Measurements from ENCODE around the gene HOXD11.

Gene HOXD11

DNA sequence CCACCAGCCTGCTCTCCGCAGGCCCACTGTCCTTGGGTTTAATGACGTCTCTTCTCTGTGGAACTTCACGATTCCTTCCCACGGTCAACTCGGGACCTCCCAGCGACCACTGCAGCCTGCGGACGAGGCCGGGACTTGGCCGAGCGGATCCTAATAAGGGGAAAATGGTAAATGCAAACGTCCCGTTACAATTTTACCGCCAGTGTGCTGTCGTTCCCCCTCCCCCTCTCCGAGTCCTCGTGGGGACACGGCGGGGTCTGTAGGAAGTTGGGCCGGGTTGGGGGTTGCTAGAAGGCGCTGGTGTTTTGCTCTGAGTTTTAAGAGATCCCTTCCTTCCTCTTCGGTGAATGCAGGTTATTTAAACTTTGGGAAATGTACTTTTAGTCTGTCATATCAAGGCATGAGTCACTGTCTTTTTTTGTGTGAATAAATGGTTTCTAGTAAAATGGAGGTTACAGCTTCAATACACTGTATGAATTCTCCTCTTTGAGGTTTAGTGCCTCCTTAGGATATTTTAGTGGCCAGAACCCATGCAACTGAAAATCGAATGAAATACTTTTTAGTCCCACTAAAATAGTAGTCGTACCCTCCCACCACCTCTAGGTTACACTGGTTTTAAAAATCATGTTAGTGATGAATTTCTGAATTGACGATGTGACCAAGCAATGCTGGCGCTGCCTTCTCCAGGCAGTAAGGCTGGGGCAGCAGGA is 2.3 kb downstream of the HOXD11 start:
- DNase-seq: no peak

DNA sequence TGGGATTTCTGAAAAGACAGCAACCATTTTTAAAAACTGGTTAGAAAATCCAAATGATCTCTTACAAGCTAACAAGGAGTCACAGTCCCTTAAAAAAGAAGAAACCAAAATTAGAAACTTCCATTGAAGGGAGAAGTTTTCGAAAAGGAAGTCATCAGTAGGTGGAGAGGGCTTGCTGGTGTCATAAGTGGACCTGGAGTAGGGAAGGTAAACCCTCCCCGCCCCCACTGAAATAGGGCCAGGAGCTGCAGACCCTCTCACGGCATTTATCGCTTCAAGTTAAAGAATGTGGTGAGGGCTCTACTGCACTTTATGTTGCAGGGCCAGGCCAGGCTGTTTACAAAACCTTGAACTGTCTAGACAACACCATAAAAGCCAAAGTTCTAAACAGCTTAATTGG is 2.9 kb downstream of the HOXD11 start:
- DNase-seq: no peak

DNA sequence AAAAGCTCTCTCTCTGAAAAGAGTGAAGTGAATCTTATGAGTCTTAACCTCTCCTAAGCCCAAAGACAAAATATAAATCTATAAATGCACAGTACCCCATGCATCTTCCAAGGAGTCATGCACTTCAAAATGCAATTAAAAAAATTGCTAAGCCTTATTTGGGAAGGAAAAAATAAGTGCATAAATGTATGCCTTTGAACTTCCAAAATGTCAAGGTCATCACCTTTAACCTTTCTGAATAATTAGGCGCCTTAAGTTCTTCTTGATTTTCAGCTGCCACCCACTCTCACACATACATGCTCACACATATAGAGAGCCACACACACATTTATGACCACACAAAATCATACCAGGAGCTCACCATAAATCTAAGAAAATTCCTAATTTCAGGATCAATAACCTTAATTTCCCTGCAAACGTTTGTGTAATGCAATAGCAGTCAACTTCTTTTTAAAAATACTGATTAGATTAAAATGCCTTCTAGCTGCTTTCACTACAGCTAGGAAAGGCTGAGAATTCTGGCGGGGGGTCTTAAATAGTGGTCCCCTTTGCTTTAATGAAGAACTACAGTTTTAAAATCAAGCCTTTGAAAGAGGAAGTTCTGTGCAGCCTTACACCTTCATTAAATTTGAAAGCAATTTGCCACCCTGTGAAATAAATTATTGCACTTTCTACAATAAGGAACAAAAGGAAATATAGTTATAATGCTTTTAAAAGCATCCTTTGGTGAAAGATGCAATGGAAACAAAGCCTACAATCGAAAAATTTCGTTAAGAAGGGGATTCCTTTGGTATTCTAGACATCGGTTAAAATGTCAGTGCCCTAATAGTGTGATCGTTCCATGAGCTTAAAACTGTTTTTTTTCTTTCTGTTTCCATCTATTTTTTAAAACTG is 3.6 kb downstream of the HOXD11 start:
- no peak for DNase-seq

DNA sequence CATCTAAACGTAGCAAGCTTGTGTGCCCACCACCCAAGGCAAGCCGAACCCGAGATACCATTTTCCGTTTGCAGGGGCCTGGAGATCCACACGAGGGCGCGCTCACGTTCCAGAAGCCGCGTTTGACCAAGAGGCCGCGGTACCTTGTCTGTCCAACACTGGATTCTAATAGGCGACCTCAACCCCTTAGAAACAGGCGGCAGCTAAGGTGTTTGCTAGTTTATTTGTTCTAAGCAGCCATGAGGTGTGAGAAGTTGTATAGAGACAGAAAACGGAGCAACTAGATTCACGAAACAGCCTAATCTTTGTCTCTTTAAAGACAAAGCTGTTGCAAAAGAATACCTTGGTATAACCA is 4.2 kb downstream of the HOXD11 start:
- no peak for DNase-seq

DNA sequence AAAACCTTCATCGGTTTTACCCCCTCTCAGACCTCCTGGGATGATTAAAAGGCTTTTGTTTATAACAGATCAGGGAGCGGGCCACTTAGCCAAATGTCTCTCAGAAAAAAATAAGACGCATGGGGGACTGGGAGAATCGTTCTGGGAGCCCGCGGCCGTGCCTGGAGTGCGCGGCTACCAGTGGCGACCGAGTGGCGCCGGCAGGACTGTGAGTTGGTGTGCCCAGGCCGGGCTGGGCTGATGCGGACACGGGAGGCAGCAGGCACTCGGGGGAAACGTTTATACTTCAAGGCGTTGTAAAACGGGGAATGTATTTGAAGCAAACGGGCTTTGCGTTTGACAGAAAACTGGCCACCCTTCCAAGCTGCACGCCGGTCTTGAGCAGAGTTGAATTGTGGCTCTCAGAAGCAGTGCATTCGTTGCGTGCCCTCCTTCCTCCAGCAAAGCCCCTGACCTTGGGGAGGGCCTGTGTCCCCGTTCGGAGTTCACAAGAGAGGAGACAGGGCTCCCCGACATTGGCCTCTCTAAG is 4.8 kb downstream of the HOXD11 start:
- DNase-seq: no peak

DNA sequence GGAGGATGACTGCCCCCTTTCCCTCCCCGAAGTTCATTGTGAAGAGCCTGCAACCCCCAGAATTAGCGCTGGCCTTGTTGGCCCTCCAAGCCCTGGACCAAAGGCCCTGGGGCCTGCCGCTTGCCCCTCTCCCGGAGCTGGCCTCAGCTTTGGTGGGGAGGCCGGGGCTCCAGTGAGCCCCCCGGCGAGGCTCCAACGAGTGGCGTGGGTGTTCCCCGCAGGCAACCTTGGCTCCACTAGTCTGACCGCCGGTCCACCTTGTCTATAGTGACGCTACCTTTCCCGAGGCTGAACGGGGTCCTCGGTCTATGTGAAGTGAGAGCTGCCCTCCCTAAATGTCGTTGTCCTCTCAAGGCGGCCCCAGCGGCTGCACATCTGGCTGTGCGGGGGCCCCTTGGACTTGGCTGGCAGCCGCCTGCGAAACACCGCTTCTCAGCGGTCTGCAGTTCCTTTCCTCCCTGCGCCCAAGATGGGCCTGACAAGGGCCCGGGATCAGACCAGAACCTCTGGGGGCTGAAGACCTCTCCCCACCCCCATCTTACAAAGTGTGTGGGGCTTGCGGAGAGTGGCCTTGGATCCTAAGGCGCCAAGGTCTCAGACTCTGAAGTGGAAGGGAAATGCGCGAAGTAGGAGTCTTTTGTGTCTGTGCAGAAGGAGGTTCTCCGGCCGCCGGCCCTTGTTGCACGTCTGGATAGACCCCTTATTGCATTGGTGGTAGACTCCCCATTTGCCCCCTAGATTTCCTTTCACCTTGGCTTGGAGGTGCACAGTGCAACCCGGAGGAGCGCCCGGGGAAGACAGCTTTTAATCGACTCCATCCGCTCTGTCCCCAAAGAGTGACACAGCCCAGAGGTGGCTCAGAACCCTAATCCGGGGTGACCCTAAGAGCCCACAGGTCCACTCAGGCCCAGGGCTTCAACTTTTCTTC is 5.6 kb downstream of the HOXD11 start:
- DNase-seq: no peak

DNA sequence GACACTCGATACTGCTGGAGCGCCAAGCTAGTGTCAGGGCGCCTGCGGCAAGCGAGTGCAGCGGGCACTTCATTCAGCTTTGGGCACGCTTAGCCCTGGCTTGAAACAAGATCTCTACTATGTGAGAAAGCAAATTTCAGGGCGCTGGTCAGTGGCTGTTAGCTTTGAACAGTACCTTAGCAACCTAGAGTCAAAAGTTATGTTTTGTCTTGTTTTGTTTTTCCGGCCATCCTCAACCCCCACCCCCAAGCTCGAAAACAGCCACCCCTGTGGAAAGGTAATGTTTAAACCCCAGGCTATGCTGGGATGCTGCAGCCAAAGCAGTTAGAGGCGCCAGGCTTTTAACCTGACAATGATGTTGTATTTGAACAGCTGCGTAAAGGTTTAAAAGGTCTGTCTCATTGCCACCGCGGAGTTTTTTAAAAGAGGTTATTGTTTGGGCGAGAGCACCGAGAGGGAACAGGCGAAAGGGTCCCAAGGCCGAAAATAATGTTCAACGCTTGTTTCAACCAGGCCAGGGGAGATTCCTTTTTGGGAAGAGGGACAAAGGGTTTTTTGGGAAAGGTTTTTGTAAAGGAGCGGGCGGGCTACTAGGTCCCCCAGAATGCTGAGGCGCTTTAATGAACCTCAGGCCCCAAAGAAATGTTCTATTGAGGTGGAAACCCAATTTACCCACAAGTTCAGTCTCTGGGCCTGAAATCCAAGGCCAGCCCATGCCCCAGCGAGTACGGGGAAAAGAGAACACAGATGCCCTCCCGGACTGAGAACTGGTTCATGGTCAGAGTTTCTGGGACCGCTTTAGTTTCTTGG is 7.2 kb downstream of the HOXD11 start:
- DNase-seq: no peak

DNA sequence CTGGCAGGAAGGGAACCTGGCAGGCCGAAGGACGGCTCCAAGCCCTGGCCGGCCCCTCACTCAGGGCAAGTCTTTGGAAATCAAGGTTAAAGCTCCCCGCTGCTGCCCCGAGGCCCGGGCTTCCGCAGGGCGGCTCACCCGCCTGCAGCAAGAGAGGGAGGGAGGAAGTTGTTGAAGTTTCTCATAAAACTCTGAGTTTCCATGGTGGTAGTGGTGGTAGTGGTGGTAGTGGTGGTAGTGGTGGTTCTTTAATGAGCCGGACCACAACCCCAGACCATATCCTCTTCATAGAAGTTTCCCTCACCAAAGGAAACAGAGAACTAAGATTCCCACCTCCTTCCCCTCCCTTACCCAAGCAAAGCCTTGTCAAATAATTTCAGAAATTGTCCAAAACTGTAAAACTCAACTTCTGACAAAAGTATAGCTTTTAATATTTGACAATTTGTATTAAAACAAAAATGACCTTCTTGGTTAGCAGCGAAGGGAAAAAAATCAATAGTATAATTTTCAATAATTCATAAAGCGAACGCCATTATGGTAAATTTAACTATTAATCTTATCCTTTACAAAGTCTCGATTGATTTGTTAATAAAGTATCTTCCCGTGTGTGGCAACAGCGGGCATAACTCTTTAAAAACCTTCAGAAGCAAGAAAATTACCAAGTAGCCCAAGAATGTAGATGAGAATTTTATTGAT is 8.0 kb downstream of the HOXD11 start:
- DNase-seq: no peak

DNA sequence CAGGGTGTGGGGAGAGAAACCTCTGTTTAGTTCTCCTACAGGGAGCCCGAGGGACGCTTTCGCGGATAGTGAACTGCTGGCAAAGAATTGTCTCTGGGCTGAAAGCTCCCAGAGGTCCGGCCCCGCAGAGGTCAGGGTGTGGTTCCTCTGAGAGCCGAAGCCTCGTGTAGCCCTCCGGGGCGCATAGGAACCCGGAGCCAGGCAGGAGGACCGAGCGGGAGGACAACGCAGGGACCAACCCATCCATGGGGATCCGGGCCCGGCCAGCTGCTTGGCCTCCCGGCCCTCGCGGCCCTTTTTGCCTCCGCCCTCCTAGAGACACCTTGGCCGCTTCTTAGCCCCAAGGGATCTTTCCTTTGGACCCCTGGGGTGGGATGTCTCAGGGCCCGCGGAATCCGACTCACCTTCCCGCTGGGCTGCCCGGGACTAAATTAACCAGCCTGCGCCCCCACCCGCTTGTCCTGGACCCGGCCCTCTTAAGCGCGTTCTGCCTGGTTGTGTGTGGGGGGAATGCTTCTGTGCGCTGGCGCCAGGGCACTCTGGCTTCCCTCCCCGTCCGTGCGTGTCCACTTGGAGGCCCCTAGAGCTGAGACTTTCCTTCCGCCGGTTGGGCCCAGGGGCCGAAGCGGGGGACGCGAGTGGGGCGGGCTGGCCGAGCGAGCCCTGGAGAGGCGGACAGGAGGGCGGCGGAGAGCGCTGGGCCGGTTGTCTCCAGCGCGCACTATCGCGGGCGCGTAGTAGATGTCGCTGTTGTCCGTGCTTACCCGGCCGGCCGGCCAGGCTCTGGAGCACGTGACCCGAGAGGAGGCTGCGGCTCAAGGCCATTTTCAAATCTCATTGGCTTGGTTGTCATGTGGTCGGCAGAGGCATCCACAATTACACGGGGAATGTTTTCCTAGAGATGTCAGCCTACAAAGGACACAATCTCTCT is 9.1 kb downstream of the HOXD11 start, which contains the start of gene HOXD10:
Gene HOXD10, plus strand, starts transcription at position 896 of the 931 bp plus-strand sequence. CDS start 56 bp downstream, outside the sequence.
- DNase-seq: no peak

DNA sequence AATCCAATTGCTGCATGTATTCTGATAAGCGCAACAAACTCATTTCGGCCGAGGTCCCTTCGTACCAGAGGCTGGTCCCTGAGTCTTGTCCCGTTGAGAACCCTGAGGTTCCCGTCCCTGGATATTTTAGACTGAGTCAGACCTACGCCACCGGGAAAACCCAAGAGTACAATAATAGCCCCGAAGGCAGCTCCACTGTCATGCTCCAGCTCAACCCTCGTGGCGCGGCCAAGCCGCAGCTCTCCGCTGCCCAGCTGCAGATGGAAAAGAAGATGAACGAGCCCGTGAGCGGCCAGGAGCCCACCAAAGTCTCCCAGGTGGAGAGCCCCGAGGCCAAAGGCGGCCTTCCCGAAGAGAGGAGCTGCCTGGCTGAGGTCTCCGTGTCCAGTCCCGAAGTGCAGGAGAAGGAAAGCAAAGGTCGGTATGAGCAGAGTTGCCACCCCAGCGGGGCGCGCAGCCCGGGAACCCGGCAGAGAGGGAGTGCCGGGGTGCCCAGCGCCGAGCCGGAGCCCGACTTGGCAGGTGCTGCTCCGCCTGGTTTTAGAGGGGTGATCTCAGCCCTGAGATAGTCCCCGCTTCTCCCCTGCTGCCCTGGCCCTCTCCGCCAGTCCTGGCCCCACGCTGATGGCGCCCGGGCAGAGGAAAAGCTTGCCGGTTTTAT is 10.2 kb downstream of the HOXD11 start:
- DNase-seq: no peak

DNA sequence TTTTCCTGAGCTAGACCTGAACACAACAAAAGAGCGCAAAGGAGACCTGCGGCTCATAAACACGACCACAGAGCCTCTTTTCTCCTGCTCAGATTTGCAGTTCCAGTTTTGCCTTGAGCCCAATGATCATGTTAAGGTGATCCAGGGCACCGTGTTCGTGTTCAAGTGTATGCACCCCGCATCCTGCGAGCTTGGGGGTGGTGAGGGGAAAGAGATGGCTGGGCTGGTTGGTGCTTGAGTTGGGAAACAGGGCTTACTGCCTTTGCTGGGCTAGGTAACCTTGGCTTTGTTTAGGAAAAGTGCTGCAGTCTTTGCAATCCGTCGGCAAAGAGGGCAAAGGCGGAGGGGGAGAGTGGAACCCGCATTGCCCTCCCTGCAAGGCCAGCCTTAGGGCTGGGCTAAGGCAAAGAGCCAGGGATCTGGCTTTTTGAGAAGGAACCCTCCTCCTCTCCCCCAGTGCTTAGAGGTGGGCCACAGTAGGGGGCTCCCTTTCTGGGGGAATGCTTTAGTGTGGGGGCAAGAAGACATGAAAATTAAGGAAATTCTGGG is 10.8 kb downstream of the HOXD11 start:
- DNase-seq: no peak

DNA sequence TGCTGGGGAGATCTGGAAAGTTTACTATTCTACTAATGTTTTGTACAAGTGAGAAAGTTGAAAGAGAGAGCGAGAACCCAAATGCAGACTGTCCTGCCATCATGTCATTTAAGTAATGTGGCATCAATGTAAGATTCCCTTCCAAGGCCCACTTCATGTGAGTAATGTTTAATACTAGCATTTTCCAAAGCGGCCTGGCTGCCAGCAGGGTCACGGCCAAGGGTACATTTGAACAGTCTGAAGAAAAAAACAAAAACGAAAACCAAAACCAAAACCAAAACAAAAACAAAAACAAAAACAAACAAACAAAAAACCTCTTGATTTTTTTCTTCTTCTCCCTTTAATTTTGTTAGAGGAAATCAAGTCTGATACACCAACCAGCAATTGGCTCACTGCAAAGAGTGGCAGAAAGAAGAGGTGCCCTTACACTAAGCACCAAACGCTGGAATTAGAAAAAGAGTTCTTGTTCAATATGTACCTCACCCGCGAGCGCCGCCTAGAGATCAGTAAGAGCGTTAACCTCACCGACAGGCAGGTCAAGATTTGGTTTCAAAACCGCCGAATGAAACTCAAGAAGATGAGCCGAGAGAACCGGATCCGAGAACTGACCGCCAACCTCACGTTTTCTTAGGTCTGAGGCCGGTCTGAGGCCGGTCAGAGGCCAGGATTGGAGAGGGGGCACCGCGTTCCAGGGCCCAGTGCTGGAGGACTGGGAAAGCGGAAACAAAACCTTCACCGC is 11.7 kb downstream of the HOXD11 start:
- no peak for DNase-seq

DNA sequence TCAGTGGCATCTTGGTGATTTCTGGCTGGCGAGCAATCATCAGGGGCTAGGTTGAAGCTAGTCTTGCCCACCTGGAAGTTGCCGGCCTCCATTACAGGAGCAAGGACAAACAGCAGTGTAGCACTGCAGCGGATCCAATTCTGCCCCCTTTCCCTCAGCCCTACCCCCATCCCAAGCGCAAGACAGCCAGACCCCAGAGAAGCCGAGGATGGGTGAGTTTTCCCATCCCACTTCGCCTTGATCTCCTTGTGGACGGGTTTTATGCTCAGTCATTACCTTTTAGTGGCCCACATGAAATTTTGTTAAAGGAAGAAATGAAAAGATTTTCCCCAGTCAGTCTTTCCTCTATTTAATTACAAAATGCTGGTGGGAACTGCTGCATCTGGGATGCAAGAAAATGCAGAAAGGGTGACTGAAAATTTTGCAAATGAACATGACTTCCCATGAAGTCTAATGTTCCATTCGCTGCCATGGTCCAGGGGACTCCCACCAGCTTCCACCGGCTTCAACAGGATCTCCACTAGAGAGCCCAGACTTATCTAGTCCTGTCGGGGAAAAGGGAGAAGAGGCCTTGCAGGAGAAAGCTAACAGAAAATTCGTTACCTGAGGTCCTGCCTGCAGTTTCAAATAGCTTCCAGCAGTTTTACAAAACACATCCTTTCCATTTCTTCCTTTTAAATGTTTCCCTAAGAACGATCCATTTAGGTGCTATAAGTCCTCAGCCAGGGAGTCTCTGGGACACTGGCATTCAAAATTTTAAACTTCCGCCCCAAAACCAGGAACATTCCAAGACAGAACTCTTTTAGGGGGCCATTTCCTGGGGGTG is 13.5 kb downstream of the HOXD11 start:
- DNase-seq: no peak

DNA sequence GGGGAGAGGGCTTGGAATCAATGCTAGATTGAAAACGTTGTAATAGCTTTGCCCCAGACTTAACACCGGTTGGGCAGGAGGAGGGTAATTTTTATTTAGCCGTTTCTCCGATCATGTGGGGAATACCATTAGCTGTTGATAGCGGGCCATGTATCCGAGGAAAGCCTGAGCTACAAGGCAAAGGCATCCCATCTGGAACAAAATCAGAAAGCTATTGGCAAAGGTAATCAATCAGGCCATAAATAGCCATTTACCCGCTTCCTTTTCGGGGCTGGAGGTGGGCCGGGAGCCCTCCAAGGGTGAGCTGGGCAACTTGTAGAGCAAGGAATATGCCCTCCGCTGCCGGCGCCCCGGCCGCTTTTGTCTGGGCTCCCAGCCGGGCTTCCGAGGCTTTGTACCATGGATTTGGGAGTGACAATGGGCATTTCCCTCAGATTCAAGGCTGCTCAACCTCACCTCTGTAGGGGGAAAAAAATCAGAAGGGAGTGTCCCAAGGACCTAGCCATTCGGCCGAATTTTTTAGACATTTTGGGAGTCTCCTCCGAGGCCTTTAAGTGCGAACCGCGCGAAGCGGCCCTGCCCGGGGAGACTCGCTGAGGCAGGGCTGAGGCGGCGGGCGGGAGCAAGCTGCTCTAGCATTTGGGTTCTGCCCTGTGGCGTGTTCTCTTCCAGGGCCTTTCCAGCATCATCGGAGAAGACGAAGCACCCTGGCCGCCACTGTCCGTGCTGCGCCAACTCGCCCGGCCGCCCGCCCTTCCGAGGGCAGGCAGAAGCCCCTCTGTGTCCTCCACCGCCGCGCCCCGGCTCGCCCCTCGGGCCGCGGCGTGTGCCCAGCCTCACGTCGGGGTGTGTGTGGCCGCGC is 14.3 kb downstream of the HOXD11 start:
- no peak for DNase-seq

DNA sequence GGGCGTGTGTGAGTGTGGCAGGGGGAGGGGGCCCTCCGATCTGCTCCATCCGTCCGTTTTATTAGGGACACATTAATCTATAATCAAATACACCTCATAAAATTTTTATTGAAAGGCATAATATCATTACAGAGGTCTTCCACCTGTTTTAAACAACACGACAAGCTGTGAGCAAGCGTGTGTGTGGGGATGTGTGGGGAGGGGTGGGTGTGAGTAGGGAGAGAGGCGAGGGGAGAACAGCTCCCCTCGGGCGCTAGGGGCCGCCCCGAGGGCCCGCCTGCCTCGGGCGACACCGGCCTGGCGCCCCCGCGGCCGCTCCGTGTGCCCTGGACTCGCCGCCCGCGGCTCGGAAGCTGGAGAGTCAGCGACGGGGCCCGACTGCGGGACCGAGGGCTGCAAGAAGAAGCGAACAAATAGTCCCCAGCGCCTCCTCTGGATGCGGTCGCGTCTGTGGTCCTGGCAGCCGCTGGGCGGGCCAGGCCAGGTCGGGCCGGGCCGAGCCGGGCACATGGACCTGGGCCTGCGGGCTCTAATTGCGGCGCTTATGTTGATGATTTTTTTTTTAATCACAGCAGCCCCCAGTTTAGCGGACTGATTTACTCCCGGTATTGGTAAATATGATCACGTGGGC is 15.1 kb downstream of the HOXD11 start:
- no peak for DNase-seq

Measured in cerebellar nuclear complex (tissue), 1 donor.